Neural cell (in vitro differentiated cells): ENCODE measurements around the gene SPRING1. TPM values are rescaled to one million over a fixed set of nuclear protein-coding genes. Genes with fewer than 3 reads are reported as not detected.
A peak's percentile ranks its signal among the peaks of the same experiment; 100 is the strongest.

Experiments
- H2AFZ ChIP-seq: fragments of 200-600, 300-800 bp; sonication (generic), shearing (Covaris generic); 2 replicates; pipeline ENCODE4 v1.6.0; 2014; ENCODE audit warnings: low read depth, mild to moderate bottlenecking, antibody characterized with exemption, low read length, moderate library complexity
- H3F3A ChIP-seq: fragments of 200-600 bp; shearing (Covaris generic); 2 replicates; pipeline ENCODE4 v1.6.1; 2016; ENCODE audit warnings: mild to moderate bottlenecking, moderate library complexity, mixed read lengths, antibody characterized with exemption, low read length; ENCODE audit not compliant: insufficient read depth, poor library complexity, severe bottlenecking
- H3K27ac ChIP-seq: fragments of 200-600, 300-800 bp; sonication (generic), shearing (Covaris generic); 2 replicates; pipeline ENCODE4 v1.5.1; 2014; ENCODE audit warnings: mild to moderate bottlenecking, low read length, moderate library complexity
- H3K27me3 ChIP-seq: fragments of 300-800, 200-600 bp; sonication (generic), shearing (Covaris generic); 2 replicates; pipeline ENCODE4 v1.6.0; 2014; ENCODE audit warnings: mild to moderate bottlenecking, low read depth, low read length, moderate library complexity; ENCODE audit not compliant: insufficient read depth
- H3K36me3 ChIP-seq: fragments of 300-800, 200-600 bp; sonication (generic), shearing (Covaris generic); 2 replicates; pipeline ENCODE4 v1.5.1; 2014; ENCODE audit warnings: mild to moderate bottlenecking, antibody characterized with exemption, low read length, moderate library complexity; ENCODE audit not compliant: insufficient read depth
- H3K4me2 ChIP-seq: fragments of 300-800, 200-600 bp; sonication (generic), shearing (Covaris generic); 2 replicates; pipeline ENCODE4 v1.6.0; 2014; ENCODE audit warnings: mild to moderate bottlenecking, low read length
- H3K4me3 ChIP-seq: fragments of 300-800, 200-600 bp; sonication (generic), shearing (Covaris generic); 2 replicates; pipeline ENCODE4 v1.5.1; 2014; ENCODE audit warnings: mild to moderate bottlenecking, low read length, moderate library complexity
- H3K79me2 ChIP-seq: fragments of 200-600 bp; shearing (Covaris generic); replicated peaks from 2 replicates; pipeline ENCODE4 v1.6.0; 2014; ENCODE audit warnings: mild to moderate bottlenecking, low read length, moderate library complexity; ENCODE audit not compliant: insufficient read depth
- H3K9ac ChIP-seq: fragments of 300-800, 200-600 bp; sonication (generic), shearing (Covaris generic); 2 replicates; pipeline ENCODE4 v1.6.1; 2016; ENCODE audit warnings: mild to moderate bottlenecking, low read length, mixed read lengths
- H3K9me2 ChIP-seq: fragments of 200-600 bp; shearing (Covaris generic); 2 replicates; pipeline ENCODE4 v1.6.1; 2016; ENCODE audit warnings: mild to moderate bottlenecking, low read length, mixed read lengths; ENCODE audit not compliant: insufficient read depth
- H3K9me3 ChIP-seq: fragments of 200-600, 300-800 bp; sonication (generic), shearing (Covaris generic); 2 replicates; pipeline ENCODE4 v1.6.1; 2016; ENCODE audit warnings: mild to moderate bottlenecking, mixed run types, low read length, moderate library complexity, mixed read lengths
- H4K20me1 ChIP-seq: fragments of 200-600 bp; shearing (Covaris generic); 2 replicates; pipeline ENCODE4 v1.6.1; 2016; ENCODE audit warnings: mild to moderate bottlenecking, mixed run types; ENCODE audit not compliant: insufficient read depth
- EZH2 ChIP-seq: fragments of 200-600, 300-800 bp; shearing (Covaris generic), sonication (generic); IDR thresholded peaks from 2 replicates; pipeline ENCODE4 v1.6.1; 2014; ENCODE audit warnings: antibody characterized with exemption, low read length, borderline replicate concordance, mild to moderate bottlenecking; ENCODE audit not compliant: insufficient read depth, poor library complexity, severe bottlenecking
- MXI1 ChIP-seq: fragments of 450-650 bp; conservative IDR thresholded peaks from 2 replicates; pipeline ENCODE4 v1.6.1; 2014; ENCODE audit warnings: antibody characterized with exemption, mild to moderate bottlenecking; ENCODE audit not compliant: poor library complexity, severe bottlenecking
- RAD21 ChIP-seq: fragments of 450-650 bp; conservative IDR thresholded peaks from 2 replicates; pipeline ENCODE4 v1.6.1; 2014; ENCODE audit warnings: antibody characterized with exemption, mild to moderate bottlenecking, moderate library complexity
- SMC3 ChIP-seq: fragments of 450-650 bp; conservative IDR thresholded peaks from 2 replicates; pipeline ENCODE4 v1.6.1; 2014; ENCODE audit warnings: antibody characterized with exemption, mild to moderate bottlenecking, moderate library complexity; ENCODE audit not compliant: poor library complexity
- polyA plus RNA-seq: library from polyadenylated mRNA; depleted of rRNA; stranded (reverse); fragments of >200 nt; gene quantifications from 2 replicates; pipeline ENCODE4 v1.2.3, GENCODE V29; 2014
- TF ChIP-seq, protein P1 (sequence below): IDR thresholded peaks from 2 replicates; pipeline ENCODE4 v1.6.1; 2012; ENCODE audit warnings: borderline replicate concordance
- TF ChIP-seq, protein P2 (sequence below): fragments of 450-650 bp; IDR thresholded peaks from 2 replicates; pipeline ENCODE4 v1.5.1; 2014; ENCODE audit warnings: antibody characterized with exemption, mild to moderate bottlenecking, moderate library complexity; ENCODE audit not compliant: poor library complexity, severe bottlenecking

The SPRING1 gene
- polyA plus RNA-seq, 1 donor from 2014 or later = 48.1 TPM

DNA sequence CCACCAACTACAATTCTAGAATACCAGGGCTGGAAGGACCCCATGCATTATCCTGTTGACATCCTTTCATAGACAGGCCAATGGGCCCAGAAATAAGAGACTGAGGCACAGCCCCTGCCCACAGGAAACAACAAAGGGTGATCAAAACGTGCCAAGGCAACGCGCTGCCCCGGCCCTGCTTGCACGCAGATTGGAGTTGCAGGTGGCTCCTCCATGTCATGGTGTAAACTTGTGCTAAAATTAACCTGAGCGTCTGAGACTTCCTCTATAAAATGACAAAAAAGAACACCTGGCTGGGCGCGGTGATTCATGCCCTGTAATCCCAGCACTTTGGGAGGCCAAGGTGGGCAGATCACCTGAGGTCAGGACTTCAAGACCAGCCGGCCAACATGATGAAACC, 30.1 kb downstream of the SPRING1 start:
- Histone ChIP-seq H3F3A (no peaks in the 10 kb centered on the region), H3K4me2 (no peak overlapping the region), H3K4me3 (no peak overlapping the region), H3K27me3 (no peaks in the 10 kb centered on the region), H3K79me2 (no peaks in the 10 kb centered on the region), H3K27ac (no peak overlapping the region), H3K9me2 (no peaks in the 10 kb centered on the region), H4K20me1 (no peaks in the 10 kb centered on the region), H3K36me3 (no peaks in the 10 kb centered on the region), H3K9ac (no peak overlapping the region), H2AFZ (no peak overlapping the region), H3K9me3 (no peaks in the 10 kb centered on the region)
- TF ChIP-seq, protein P1, sequence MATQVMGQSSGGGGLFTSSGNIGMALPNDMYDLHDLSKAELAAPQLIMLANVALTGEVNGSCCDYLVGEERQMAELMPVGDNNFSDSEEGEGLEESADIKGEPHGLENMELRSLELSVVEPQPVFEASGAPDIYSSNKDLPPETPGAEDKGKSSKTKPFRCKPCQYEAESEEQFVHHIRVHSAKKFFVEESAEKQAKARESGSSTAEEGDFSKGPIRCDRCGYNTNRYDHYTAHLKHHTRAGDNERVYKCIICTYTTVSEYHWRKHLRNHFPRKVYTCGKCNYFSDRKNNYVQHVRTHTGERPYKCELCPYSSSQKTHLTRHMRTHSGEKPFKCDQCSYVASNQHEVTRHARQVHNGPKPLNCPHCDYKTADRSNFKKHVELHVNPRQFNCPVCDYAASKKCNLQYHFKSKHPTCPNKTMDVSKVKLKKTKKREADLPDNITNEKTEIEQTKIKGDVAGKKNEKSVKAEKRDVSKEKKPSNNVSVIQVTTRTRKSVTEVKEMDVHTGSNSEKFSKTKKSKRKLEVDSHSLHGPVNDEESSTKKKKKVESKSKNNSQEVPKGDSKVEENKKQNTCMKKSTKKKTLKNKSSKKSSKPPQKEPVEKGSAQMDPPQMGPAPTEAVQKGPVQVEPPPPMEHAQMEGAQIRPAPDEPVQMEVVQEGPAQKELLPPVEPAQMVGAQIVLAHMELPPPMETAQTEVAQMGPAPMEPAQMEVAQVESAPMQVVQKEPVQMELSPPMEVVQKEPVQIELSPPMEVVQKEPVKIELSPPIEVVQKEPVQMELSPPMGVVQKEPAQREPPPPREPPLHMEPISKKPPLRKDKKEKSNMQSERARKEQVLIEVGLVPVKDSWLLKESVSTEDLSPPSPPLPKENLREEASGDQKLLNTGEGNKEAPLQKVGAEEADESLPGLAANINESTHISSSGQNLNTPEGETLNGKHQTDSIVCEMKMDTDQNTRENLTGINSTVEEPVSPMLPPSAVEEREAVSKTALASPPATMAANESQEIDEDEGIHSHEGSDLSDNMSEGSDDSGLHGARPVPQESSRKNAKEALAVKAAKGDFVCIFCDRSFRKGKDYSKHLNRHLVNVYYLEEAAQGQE = no peak
- no peak for TF ChIP-seq SMC3
- TF ChIP-seq, protein P2, sequence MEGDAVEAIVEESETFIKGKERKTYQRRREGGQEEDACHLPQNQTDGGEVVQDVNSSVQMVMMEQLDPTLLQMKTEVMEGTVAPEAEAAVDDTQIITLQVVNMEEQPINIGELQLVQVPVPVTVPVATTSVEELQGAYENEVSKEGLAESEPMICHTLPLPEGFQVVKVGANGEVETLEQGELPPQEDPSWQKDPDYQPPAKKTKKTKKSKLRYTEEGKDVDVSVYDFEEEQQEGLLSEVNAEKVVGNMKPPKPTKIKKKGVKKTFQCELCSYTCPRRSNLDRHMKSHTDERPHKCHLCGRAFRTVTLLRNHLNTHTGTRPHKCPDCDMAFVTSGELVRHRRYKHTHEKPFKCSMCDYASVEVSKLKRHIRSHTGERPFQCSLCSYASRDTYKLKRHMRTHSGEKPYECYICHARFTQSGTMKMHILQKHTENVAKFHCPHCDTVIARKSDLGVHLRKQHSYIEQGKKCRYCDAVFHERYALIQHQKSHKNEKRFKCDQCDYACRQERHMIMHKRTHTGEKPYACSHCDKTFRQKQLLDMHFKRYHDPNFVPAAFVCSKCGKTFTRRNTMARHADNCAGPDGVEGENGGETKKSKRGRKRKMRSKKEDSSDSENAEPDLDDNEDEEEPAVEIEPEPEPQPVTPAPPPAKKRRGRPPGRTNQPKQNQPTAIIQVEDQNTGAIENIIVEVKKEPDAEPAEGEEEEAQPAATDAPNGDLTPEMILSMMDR = no peak
- no peak for TF ChIP-seq RAD21
- TF ChIP-seq EZH2 = no peak

DNA sequence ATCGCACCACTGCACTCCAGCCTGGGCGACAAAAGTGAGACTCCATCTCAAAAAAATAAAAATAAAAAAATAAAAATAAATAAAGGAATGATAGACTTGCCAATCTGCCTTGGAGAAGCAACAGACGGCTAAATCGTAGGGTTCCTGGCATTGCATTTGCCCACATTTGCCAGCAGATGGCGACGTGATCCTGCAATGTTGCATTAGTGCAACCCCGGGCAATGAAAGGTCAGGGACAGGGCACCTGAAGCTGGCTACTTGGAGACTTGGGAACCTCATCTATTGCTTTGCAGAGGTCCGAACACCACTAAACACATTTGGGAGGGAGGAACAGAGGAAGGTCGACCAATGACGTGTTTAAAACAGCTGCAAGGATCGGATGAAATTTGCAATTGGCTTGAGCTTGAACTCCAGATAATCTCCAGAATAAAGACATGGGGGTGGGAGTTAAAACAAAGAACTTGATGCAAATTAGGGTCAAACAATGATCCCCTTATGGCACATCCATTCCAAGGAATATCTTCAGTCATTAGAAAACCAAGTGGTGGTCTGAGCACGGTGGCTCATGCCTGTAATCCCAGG, 34.6 kb downstream of the SPRING1 start:
- no peak overlapping the region for H3K27ac ChIP-seq
- H3K9me2 ChIP-seq = no peaks in the 10 kb centered on the region
- no peaks in the 10 kb centered on the region for H4K20me1 ChIP-seq
- TF ChIP-seq MXI1 = no peak
- TF ChIP-seq SMC3 = peak; percentile 86
- TF ChIP-seq RAD21 = peak; percentile 84
- TF ChIP-seq, protein P2 = peak; percentile 85
- no peaks in the 10 kb centered on the region for H3K79me2 ChIP-seq
- H3K27me3 ChIP-seq = no peaks in the 10 kb centered on the region
- no peaks in the 10 kb centered on the region for H3K9me3 ChIP-seq
- H2AFZ ChIP-seq = no peak overlapping the region
- peaks cover under 1% of the 10 kb centered on the region for H3F3A ChIP-seq
- H3K9ac ChIP-seq = no peak overlapping the region
- no peak overlapping the region for H3K4me3 ChIP-seq
- H3K4me2 ChIP-seq = no peak overlapping the region
- H3K36me3 ChIP-seq = no peaks in the 10 kb centered on the region
